Right lobe of liver (tissue), 6 donors: ENCODE data around the gene SVEP1. TPM values are rescaled to one million over a fixed set of nuclear protein-coding genes. Genes with fewer than 3 reads are reported as not detected.

Experiments
- ATAC-seq, 4 donors: fragments of 200-7000 bp; cut with Tn5 transposase; one replicate each; pipeline ENCODE4 v1.9.1; 2020; ENCODE audit warnings: mild to moderate bottlenecking in 4 of 4, moderate library complexity in 4 of 4
- DNase-seq, 3 donors: peaks; one replicate each; pipeline ENCODE4 v3.0.0-alpha.2; 2020
- H3K27ac ChIP-seq, 3 donors: fragments of 200-600 bp; one replicate each; pipeline ENCODE4 v1.8.0; 2022
- H3K27me3 ChIP-seq, 2 donors: fragments of 200-600 bp; one replicate each; pipeline ENCODE4 v1.8.0; 2022
- H3K36me3 ChIP-seq, 4 donors: fragments of 200-600 bp; sonication (generic) in 1 of 4; one replicate each; pipeline versions ENCODE4 v1.5.1 to v1.8.0; 2017 to 2022; ENCODE audit warnings: control low read depth in 1 of 4
- H3K4me1 ChIP-seq, 4 donors: fragments of 200-600 bp; sonication (generic) in 1 of 4; one replicate each; pipeline versions ENCODE4 v1.5.1 to v1.8.0; 2017 to 2022; ENCODE audit warnings: control low read depth in 1 of 4
- H3K4me3 ChIP-seq, 3 donors: fragments of 200-600 bp; one replicate each; pipeline ENCODE4 v1.8.0; 2022
- H3K9me3 ChIP-seq, 4 donors: fragments of 200-600 bp; sonication (generic) in 1 of 4; one replicate each; pipeline versions ENCODE4 v1.5.1 to v1.8.0; 2017 to 2022; ENCODE audit warnings: control low read depth in 1 of 4
- CTCF ChIP-seq, 4 donors: fragments of 200-600 bp in 3 of 4; fragments of 450-650 bp in 1 of 4; IDR thresholded peaks; one replicate each; pipeline versions ENCODE4 v1.5.1 to v1.8.0; 2016 to 2022; ENCODE audit warnings: antibody characterized with exemption in 4 of 4, mild to moderate bottlenecking in 2 of 4
- POLR2A ChIP-seq: fragments of 450-650 bp; IDR thresholded peaks from one replicate; pipeline ENCODE4 v1.6.1; 2017; ENCODE audit warnings: antibody characterized with exemption, mild to moderate bottlenecking
- WGBS: methylation state at CpG from one replicate; pipeline ENCODE4 v1.1.6; 2018; ENCODE audit warnings: low coverage, low lambda C conversion rate; ENCODE audit not compliant: insufficient coverage; ENCODE audit errors: missing lambda C conversion rate; 5-methylcytosine and 5-hydroxymethylcytosine counted together
- intact Hi-C, 2 donors: fragments of 100-400 bp; cut with DNase I; formaldehyde crosslinking; loops; one replicate each; pipeline versions ENCODE4 v1.11.2 to v1.14.1; 2022
- total RNA-seq, 6 experiments: library from RNA; depleted of rRNA in 2 of 6; stranded (reverse); fragments of >200 nt in 2 of 6; fragmentation: NEBNext Ultra II Directional in 3 of 6; extraction: Animal tissue kit (Norgen Biotek cat#: 25700) in 3 of 6; gene quantifications; one replicate each; pipeline versions ENCODE4 v1.1.0 to v1.2.4, GENCODE V29; 2016 to 2023
- donor health status: DM: no; HTN: yes; CAD: no.
- donor health status: DM: no; HTN: no; CAD: no.
- donor health status: DM: no; HTN: no; CAD: no.
- donor health status: DM: no; HTN: yes; CAD: no.
- donor health status: DM: no; HTN: yes; CAD: no.

Gene SVEP1
- total RNA-seq, 6 experiments from 2014 or later = 1.6 to 7.8 (median 4.6) TPM

DNA sequence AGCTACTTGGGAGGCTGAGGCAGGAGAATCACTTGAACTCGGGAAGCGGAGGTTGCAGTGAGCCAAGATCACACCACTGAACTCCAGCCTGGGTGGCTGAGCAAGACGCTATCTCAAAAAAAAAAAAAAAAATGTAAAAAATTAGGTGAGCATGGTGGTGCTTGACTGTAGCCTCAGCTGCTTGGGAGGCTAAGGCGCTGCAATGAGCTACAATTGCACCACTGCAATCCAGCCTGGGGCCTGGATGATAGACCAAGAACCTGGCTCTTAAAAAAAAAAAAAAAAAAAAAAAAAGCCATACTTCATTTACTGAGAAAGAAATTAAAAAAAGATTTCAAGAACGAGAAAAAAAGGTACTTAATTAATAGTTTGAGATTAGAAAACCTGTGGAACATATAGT is 62.1 kb downstream of the SVEP1 start:
- Histone ChIP-seq H3K9me3 (no peaks in the 10 kb centered on the region), H3K4me3 (no peak overlapping the region), H3K36me3 (no peaks in the 10 kb centered on the region), H3K27ac (no peak overlapping the region), H3K27me3 (no peaks in the 10 kb centered on the region), H3K4me1 (no peaks in the 10 kb centered on the region)
- intact Hi-C loops = no loop called here
- TF ChIP-seq CTCF (IDR thresholded peaks at IDR 0.05) (no peak), POLR2A (no peak)
- no peak for ATAC-seq
- 66% methylated on average over 4 of the region's 5 CpGs for WGBS
- DNase-seq = no peak

GRCh38 chr9:110514897-110515296 is 64.6 kb downstream of the SVEP1 start:
- DNase-seq = no peak
- Histone ChIP-seq H3K27ac (no peak overlapping the region), H3K4me1 (no peaks in the 10 kb centered on the region), H3K27me3 (no peaks in the 10 kb centered on the region), H3K36me3 (no peaks in the 10 kb centered on the region), H3K9me3 (no peaks in the 10 kb centered on the region), H3K4me3 (no peak overlapping the region)
- WGBS = 50% methylated on average over 1 of the region's 1 CpG
- intact Hi-C loops = no loop called here
- TF ChIP-seq CTCF (IDR thresholded peaks at IDR 0.05) (no peak), POLR2A (no peak)
- no peak for ATAC-seq

DNA sequence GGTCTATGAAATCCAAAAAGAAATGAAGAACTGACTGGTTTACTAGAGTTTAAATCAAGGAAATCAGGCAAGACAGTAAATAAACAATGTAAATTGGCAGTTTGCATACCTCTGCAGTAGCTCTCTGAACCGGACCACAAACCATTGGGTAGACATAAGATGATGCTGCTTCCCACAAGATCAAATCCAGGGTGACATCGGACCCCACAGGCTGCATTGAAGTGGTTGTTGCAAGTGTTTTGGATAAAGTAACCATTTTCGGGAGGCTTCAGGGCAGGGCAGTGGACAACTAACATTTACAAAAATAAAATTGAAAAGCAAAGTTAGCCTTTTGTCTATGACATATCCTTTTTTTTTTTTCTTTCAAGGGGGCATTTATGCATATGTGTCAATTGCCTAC is 66.7 kb downstream of the SVEP1 start:
- ATAC-seq = no peak
- no peaks in the 10 kb centered on the region for H3K36me3 ChIP-seq
- H3K9me3 ChIP-seq = no peaks in the 10 kb centered on the region
- DNase-seq = no peak
- H3K4me1 ChIP-seq = no peaks in the 10 kb centered on the region
- 70% methylated on average over 3 of the region's 3 CpGs for WGBS
- no peak overlapping the region for H3K27ac ChIP-seq
- H3K4me3 ChIP-seq = no peak overlapping the region
- intact Hi-C loops = no loop called here
- H3K27me3 ChIP-seq = no peaks in the 10 kb centered on the region
- no peak for TF ChIP-seq POLR2A
- no peak for TF ChIP-seq CTCF (IDR thresholded peaks at IDR 0.05)

- ATAC-seq (no peak), DNase-seq (no peak)
- Histone ChIP-seq H3K9me3 (no peaks in the 10 kb centered on the region), H3K4me1 (no peaks in the 10 kb centered on the region), H3K36me3 (no peaks in the 10 kb centered on the region), H3K4me3 (no peak overlapping the region), H3K27ac (no peak overlapping the region), H3K27me3 (no peaks in the 10 kb centered on the region)
- no peak for TF ChIP-seq CTCF (IDR thresholded peaks at IDR 0.05)
- no peak for TF ChIP-seq POLR2A
- intact Hi-C loops = no loop called here
- WGBS = 20% methylated on average over 1 of the region's 1 CpG
Observed at GRCh38 chr9:110509792-110510191, 69.7 kb downstream of the SVEP1 start.

DNA sequence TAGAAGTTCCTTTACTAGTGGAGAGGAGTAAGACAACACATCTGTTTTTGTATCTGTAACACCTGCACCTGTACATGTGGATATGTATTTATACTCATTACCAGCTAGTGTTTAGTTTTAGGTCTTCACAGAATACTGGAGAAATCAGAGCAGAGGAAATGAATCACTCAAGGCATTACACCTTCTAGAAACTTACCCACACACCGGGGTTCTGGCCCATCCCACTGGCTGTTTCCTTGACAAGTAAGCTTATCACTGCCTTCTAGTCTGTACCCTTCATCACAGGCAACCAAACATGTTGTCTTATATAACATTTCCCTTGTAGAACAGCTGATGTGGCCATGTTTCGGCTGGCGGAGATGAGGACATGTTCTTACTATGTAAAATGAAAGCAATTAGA is 76.7 kb downstream of the SVEP1 start:
- H3K9me3 ChIP-seq = no peaks in the 10 kb centered on the region
- no peaks in the 10 kb centered on the region for H3K27me3 ChIP-seq
- no peaks in the 10 kb centered on the region for H3K36me3 ChIP-seq
- intact Hi-C loops = no loop called here
- H3K4me3 ChIP-seq = no peak overlapping the region
- TF ChIP-seq POLR2A = no peak
- TF ChIP-seq CTCF (IDR thresholded peaks at IDR 0.05) = no peak
- H3K4me1 ChIP-seq = no peaks in the 10 kb centered on the region
- ATAC-seq (no peak), DNase-seq (no peak)
- WGBS = 74% methylated on average over 3 of the region's 3 CpGs
- no peak overlapping the region for H3K27ac ChIP-seq
